Pancreas (tissue), 10 donors: ENCODE measurements around the gene LTBR. TPM values are rescaled to one million over a fixed set of nuclear protein-coding genes. Genes with fewer than 3 reads are reported as not detected.
"Not testable (repeated sequence)": the region's sequence is repeated elsewhere in the genome, so short reads cannot be mapped to it uniquely, and the experiment has no call there.

Experiments
- ATAC-seq, 4 donors: fragments of 200-7000 bp; cut with Tn5 transposase; one replicate each; pipeline versions ENCODE4 v1.8.0 to v1.9.1; 2020; ENCODE audit warnings: mild to moderate bottlenecking in 4 of 4, moderate library complexity in 4 of 4
- DNase-seq, 6 donors: peaks; one replicate each; pipeline ENCODE4 v3.0.0-alpha.2; 2020
- FAIRE-seq: peaks from 2 replicates; lab custom pipeline; 2012; peaks lifted over from hg19 to GRCh38; lab: Jason Lieb, UNC
- H3K27ac ChIP-seq, 4 donors: fragments of 200-600 bp; sonication (generic); 1 replicate in 3 of 4; 2 replicates in 1 of 4; pipeline versions ENCODE4 v1.5.0 to v1.8.0; 2020
- H3K27me3 ChIP-seq, 4 donors: fragments of 200-600 bp; one replicate each; pipeline ENCODE4 v1.8.0; 2021
- H3K36me3 ChIP-seq, 3 donors: fragments of 200-600 bp; sonication (generic) in 1 of 3; one replicate each; pipeline versions ENCODE4 v1.5.0 to v1.8.0; 2020 to 2021
- H3K4me1 ChIP-seq, 3 donors: fragments of 200-600 bp; one replicate each; pipeline ENCODE4 v1.8.0; 2021
- H3K4me3 ChIP-seq, 4 donors: fragments of 200-600 bp; sonication (generic) in 2 of 4; one replicate each; pipeline versions ENCODE4 v1.5.0 to v1.8.0; 2020 to 2021
- H3K9me3 ChIP-seq, 4 donors: fragments of 200-600 bp; one replicate each; pipeline ENCODE4 v1.8.0; 2021
- CTCF ChIP-seq, 4 donors: fragments of 200-600 bp; sonication (generic) in 3 of 4; IDR thresholded peaks; one replicate each; pipeline versions ENCODE4 v1.5.0 to v1.8.0; 2021; ENCODE audit warnings: antibody characterized with exemption in 4 of 4
- WGBS, 2 donors: extraction: QIAGEN DNeasy Blood & Tissue Kit; methylation state at CpG; one replicate each; pipeline ENCODE4 v1.1.7; 2013; 5-methylcytosine and 5-hydroxymethylcytosine counted together
- intact Hi-C, 3 donors: fragments of 100-400 bp; cut with DNase I; formaldehyde crosslinking; loops; one replicate each; pipeline versions ENCODE4 v1.11.1 to v1.14.2; 2022
- polyA plus RNA-seq, 2 donors: library from polyadenylated mRNA; stranded (reverse); fragments of 200-250 nt; gene quantifications; one replicate each; pipeline ENCODE4 v1.2.3, GENCODE V29; 2013
- total RNA-seq, 6 donors: library from RNA; stranded (reverse); fragmentation: NEBNext Ultra II Directional in 4 of 6; extraction: Animal tissue kit (Norgen Biotek cat#: 25700) in 4 of 6; gene quantifications; one replicate each; pipeline versions ENCODE4 v1.2.1 to v1.2.4, GENCODE V29; 2021 to 2023
- donor health status: healthy with polysubstance abuse.
- donor health status: DM: no; HTN: no; CAD: no; lungs with moderate emphysema.
- donor health status: DM: no; HTN: no; CAD: no.
- donor health status: control.
- donor health status: control.
- donor health status: Bipolar disorder and iron deficiency.
- donor health status: DM: yes; HTN: yes; CAD: no.
- donor health status: DM: no; HTN: no; CAD: no.
- donor health status: DM: no; HTN: no; CAD: no.
- donor health status: DM: yes; HTN: yes; CAD: no.

LTBR gene
- total and polyA plus RNA-seq, 8 donors, result 50.0 to 82.1 (median 71.6) TPM

- WGBS, 2 donors, result 82 to 88% methylated on average over 8 of the region's 8 CpGs
- no peak for TF ChIP-seq CTCF (IDR thresholded peaks at IDR 0.05)
- H3K4me3 ChIP-seq, result no peak overlapping the region
- peak in 2 of 6 donors; percentile 18 to 35 for DNase-seq
- intact Hi-C loops, result loop anchor here in 2 of 3 donors (5.0 kb wide), 3 partner anchors 32 to 112 kb away; no protein-coding TSS in a partner anchor
- H3K9me3 ChIP-seq, result no peaks in the 10 kb centered on the region
- ATAC-seq, result no peak
- no peak overlapping the region for H3K27ac ChIP-seq
- H3K36me3 ChIP-seq, result no peaks in the 10 kb centered on the region
- H3K27me3 ChIP-seq, result no peaks in the 10 kb centered on the region
- no peak for FAIRE-seq
- peaks cover 0 to 13% (median 0%) of the 10 kb centered on the region in 3 donors for H3K4me1 ChIP-seq
These were observed 40.9 kb downstream of the LTBR start for GRCh38 chr12:6424866-6425265.

GRCh38 chr12:6425590-6426531 is 41.9 kb downstream of the LTBR start:
- Histone ChIP-seq H3K36me3 (no peaks in the 10 kb centered on the region), H3K27me3 (no peaks in the 10 kb centered on the region), H3K27ac (no peak overlapping the region), H3K4me1 (peaks cover 0 to 6% (median 0%) of the 10 kb centered on the region in 3 donors), H3K9me3 (no peaks in the 10 kb centered on the region), H3K4me3 (no peak overlapping the region)
- no peak for TF ChIP-seq CTCF (IDR thresholded peaks at IDR 0.05)
- ATAC-seq (no peak), DNase-seq (peak in 2 of 6 donors; percentile 16 to 54), FAIRE-seq (no peak)
- 81 to 85% methylated on average over 23 of the region's 23 CpGs for WGBS, 2 donors
- intact Hi-C loops, result loop anchor here in 1 of 3 donors (5.0 kb wide), 1 partner anchor 36 kb away; no protein-coding TSS in a partner anchor

- WGBS, 2 donors, result 73 to 81% methylated on average over 14 of the region's 14 CpGs
- Histone ChIP-seq H3K4me1 (peaks cover 0 to 6% (median 0%) of the 10 kb centered on the region in 3 donors), H3K27ac (no peak overlapping the region), H3K4me3 (no peak overlapping the region), H3K9me3 (no peaks in the 10 kb centered on the region), H3K27me3 (no peaks in the 10 kb centered on the region), H3K36me3 (no peaks in the 10 kb centered on the region)
- no peak for TF ChIP-seq CTCF (IDR thresholded peaks at IDR 0.05)
- ATAC-seq, result no peak
- peak in 2 of 6 donors; percentile 11 to 44 for DNase-seq
- intact Hi-C loops, result loop anchor here in 1 of 3 donors (5.0 kb wide), 1 partner anchor 35 kb away; no protein-coding TSS in a partner anchor
- FAIRE-seq, result no peak
These were observed 43.1 kb downstream of the LTBR start for GRCh38 chr12:6426882-6427671.

GRCh38 chr12:6427796-6428195 is 43.8 kb downstream of the LTBR start:
- H3K4me1 ChIP-seq, H3K4me3 ChIP-seq, DNase-seq, FAIRE-seq, H3K27me3 ChIP-seq, H3K36me3 ChIP-seq, ATAC-seq, H3K27ac ChIP-seq, H3K9me3 ChIP-seq: not testable (repeated sequence)
- WGBS, 2 donors, result 88 to 94% methylated on average over 10 of the region's 10 CpGs
- intact Hi-C loops, result loop anchor here in 1 of 3 donors (5.0 kb wide), 1 partner anchor 35 kb away; no protein-coding TSS in a partner anchor

GRCh38 chr12:6428326-6428725 is 44.4 kb downstream of the LTBR start:
- ATAC-seq, result no peak

More at GRCh38 chr12:6428326-6428725, 44.4 kb downstream of the LTBR start:
- Histone ChIP-seq H3K27me3 (no peaks in the 10 kb centered on the region), H3K36me3 (no peaks in the 10 kb centered on the region), H3K9me3 (no peaks in the 10 kb centered on the region), H3K4me3 (no peak overlapping the region), H3K27ac (no peak overlapping the region), H3K4me1 (peaks cover 0 to 6% (median 0%) of the 10 kb centered on the region in 3 donors)
- intact Hi-C loops, result loop anchor here in 1 of 3 donors (5.0 kb wide), 1 partner anchor 34 kb away; no protein-coding TSS in a partner anchor
- 62 to 77% methylated on average over 3 of the region's 3 CpGs for WGBS, 2 donors
- FAIRE-seq (no peak), DNase-seq (no peak)
- no peak for TF ChIP-seq CTCF (IDR thresholded peaks at IDR 0.05)
